Peyer's patch (tissue), 4 donors: Measurements from ENCODE around the gene KCNJ6.

ENCODE experiments used
- CTCF ChIP-seq, 6 experiments: fragments of 450-650 bp in 4 of 6; fragments of 200-600 bp in 2 of 6; sonication (generic) in 1 of 6; IDR thresholded peaks; one replicate each; pipeline ENCODE4 v1.5.1; 2017 to 2019; ENCODE audit warnings: antibody characterized with exemption in 6 of 6, mild to moderate bottlenecking in 3 of 6, moderate library complexity in 1 of 6
- POLR2A ChIP-seq, 2 donors: fragments of 450-650 bp; IDR thresholded peaks; one replicate each; pipeline ENCODE4 v1.5.1; 2017; ENCODE audit warnings: antibody characterized with exemption in 2 of 2, mild to moderate bottlenecking in 2 of 2, moderate library complexity in 2 of 2

- TF ChIP-seq CTCF (IDR thresholded peaks at IDR 0.05) (no peak), POLR2A (IDR thresholded peaks at IDR 0.05) (no peak)
Measured at GRCh38 chr21:37742115-37742514, 174.1 kb downstream of the KCNJ6 start.
